GM21360 (cell line): ENCODE measurements around the gene NCKAP1.
"Not testable (repeated sequence)": the region's sequence is repeated elsewhere in the genome, so short reads cannot be mapped to it uniquely, and the experiment has no call there.

Experiments
- ATAC-seq: cut with Tn5 transposase; IDR thresholded peaks from one replicate; pipeline ENCODE4 v1.9.1; 2021; ENCODE audit warnings: mild to moderate bottlenecking, moderate library complexity; ENCODE audit not compliant: unreplicated experiment

The NCKAP1 gene

DNA sequence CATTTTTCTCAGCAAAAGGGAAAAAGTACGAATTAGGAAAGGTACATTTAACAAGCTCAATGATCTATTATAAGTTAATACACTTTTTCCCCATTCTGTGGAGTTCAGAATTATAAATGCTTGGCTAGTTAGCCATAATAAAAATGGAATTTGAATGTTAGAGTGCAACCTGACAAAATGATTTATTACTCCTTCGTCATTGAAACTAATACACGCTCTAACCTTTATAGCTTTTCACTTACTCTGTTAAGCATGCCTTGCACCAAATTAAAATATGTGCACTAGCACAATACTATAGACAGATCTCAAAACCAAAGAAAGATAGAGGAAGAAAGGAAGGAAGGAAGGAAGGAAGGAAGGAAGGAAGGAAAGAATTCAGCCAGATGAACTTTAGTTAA is 125.7 kb downstream of the NCKAP1 start:
- no peak for ATAC-seq

DNA sequence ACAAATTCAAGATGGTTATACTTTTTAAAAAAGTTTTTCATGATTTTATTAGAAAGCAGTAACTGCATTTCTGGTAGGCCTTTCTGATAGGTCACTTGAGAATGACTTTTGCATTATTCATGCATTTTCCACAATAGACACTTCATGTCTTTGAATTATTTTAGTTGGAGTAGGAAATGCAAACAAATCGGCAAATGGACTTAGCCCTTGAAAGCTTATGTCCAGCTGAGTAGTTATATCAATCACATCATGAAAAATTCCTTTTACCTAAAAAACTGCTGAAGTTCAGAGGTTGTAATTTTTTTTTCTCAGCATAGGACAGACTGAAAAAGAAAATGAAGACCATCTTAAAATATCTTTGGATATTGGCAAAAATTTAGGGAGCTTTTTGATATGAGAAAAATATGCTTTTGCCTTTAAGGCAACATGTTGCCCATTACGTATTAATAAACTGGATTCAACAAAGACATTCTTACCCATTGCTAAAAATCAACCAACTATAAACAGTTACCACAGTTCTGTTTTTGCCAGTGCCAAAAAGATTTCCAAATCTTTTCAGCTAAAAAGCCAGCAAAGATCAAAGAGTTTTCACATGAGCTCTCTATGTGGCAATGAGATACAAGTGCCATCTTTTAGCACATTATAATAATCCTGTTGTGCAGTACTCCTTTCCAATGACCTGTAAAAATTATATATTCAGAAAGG is 126.3 kb downstream of the NCKAP1 start:
- ATAC-seq, result no peak

DNA sequence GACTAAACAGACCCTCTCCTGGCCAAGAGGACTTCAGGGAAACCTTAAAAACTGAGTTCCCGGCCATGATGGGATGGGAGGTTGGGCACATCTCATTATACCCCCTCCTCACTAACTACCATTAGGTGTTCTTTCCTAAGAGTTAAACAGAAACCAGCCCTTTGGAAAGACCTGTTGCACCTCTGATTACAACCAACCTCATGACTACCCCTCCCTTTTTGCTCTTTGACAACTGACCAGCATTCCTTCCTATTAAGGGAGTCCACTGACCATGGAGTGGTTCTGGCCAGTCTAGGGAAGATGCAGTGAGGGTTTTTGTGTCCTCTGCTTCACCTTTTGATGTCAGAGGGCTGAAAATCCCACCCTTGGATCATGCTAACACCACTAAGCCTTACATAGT is 127.3 kb downstream of the NCKAP1 start:
- ATAC-seq, result no peak

DNA sequence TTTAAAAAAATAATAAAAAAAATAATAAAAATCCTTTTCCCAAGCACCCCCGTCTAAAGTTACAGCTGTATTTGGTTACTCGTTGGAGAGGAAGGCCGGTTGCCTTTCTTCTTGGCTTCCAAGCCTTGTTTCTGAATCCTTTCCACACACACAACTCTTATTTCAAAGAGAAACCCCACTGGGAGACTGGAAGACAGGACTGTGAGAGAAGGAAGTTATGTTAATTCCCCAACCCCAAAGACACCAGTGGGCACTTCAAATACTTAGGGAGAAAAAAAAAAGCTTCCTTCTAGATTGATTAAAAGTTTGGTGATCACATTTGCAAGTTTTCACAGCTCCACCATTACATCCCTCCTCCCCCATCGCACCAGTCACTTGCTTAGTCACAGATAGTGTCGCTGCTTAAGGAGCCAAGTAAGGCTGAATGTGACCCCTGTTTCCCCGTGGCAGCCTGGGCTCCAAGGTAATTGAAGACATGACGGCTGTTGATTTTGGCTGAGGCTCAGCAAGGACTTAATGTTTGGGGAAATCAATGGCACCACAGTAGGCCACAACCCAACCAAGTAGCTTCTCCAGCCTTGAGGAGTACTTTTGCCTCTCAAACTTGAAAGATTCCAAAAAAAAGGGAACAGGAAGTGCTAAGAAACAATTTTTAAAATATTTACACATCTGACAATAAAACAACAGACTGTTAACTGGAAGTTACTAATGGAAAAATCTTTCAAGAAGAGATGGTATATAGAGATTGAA is 131.0 kb downstream of the NCKAP1 start:
- ATAC-seq, result no peak

DNA sequence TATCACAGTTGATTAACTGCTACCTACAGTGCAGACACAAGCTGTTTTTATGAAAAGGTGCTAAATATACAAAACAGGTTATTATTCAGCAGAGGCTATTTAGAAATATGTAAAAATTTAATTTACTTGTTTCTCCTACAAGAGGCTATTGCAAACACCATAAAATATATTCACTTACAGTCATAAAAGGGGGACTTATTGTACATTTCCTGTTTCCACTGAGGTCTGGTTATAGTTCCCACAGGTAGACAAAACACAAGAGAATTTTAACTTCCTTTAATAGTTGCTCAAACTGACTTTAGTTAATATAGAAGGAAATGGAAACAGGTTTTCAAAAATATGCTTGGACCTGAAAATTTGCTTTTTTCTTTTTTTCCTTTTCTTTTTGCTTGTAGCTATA is 131.8 kb downstream of the NCKAP1 start:
- ATAC-seq, result no peak

DNA sequence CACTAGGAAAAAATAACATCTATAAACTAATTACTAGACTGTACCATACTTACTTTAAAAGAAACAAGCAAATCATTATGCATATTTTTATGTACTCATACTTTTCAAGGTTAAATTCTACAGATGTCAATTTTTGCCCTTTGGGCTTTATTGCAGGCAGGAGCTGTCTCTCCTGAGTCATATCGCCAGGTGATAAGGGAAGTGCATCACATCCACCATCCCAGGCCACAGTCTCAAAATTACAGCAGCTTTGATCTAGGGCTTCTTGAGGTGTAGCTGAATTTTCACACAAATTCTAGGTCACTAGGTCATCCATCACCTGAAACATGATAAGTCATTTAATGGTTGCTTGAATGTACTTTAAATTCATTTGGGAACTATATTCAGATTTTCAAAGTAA is 133.4 kb downstream of the NCKAP1 start:
- ATAC-seq, result no peak

DNA sequence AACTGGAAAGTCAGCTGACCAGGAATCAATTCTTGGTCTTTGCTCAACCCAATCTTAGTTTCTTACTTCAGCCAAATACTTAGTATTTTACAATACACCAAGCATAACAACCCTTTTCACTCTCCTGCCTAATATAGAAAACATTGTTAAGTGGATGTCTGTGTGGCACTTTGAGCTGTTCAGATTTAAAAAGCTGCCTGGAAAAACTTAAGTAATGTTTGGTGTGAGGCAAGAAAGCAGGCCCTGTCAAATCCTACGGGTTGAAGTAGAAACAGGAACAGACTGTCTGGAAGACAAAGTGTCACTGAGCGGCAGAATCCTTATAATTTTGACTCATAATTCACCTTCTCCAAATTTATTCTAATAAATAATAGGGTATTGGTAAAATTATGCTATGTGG is 134.7 kb downstream of the NCKAP1 start:
- ATAC-seq, result no peak

DNA sequence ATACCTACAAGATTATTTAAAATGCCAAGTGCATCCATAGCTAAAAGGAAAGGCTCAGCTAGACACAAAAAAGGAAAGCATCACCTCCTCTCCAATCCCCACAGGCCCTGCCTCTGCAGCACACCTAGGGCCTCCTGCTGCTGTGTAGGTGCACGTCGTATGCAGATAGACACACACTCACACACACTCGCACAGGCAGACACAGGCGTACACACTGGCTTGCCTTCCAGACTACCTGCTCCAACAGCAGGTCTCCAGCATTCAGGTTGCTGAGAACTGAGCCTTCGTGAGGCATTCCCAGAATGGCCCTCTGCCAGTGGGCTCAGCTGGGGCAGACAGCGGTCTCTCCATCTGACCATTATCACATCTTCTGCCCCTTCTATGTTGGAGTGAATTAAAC is 136.5 kb downstream of the NCKAP1 start:
- ATAC-seq, result no peak

DNA sequence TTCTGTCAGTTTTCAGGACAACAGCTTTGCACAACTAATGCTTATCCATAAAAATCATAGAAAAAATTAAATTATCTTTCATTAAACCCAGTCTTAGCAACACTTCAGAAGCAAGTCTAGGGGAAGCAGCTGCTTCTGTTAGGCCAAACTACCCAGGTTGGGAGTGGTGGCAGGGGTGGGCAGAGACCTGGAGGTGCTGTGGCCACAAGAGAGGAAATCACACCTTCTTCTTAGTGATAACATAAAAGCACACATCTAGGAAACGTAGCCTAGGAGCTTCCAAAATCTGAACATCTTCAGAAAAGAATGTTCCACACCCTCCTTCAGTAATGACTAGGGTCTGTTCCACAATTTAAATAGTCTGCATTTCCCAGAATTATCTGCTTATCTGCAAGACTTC is 139.5 kb downstream of the NCKAP1 start:
- no peak for ATAC-seq

DNA sequence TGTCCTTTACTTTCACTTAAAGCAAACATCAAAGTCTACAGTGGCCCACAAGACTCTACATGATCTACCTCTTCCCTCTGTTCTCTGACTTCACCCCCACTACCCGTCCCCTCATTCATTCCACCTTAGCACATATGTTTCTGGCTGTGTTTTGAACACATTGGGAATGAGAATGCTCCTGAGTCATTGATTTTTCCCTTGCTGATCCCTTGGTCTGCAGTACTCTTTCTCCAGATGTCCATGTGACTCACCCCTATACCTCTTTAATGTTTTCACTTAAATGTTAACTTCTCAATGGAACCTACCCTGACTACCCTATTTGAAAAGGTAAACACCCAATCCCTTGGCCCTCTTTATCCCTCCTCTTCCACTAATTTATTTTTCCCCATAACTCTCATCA is 141.1 kb downstream of the NCKAP1 start:
- ATAC-seq, result no peak

DNA sequence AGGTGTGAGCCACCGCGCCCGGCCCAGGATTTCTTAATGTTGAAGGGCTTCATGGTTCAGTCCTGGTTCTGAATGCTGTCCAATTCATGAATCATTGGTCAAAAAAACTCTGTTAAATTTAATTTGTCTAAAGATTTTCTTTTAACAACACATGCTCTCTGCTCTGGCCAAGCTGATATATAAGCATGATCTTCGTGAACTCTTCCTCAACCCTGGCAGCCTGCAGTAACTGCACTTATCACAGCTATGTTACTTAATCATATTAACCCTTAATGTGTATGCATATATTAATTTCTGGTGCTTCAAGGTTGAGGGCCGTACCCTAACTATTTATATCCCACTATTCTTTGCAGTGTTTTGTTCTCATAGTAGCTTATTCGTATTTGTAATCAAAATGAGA is 142.5 kb downstream of the NCKAP1 start:
- ATAC-seq, result no peak

DNA sequence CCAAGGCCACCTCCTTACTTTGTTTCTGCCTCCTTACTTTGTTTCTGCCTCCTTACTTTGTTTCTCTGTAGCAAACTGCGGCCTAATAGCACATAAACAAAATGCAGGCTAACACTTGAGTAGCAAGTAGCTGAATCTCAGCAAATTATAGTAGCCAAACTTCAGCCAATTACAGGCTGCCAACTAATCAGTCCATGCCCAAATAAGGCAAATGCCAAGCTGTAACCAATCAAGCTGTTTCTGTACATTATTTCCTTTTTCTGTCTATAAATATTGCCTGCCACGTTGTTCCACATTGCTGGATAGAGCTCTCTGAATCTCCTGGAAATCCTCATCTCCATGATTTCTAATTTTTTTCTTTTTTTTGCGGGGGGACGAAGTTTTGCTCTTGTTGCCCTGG is 143.1 kb downstream of the NCKAP1 start:
- ATAC-seq, result no peak

DNA sequence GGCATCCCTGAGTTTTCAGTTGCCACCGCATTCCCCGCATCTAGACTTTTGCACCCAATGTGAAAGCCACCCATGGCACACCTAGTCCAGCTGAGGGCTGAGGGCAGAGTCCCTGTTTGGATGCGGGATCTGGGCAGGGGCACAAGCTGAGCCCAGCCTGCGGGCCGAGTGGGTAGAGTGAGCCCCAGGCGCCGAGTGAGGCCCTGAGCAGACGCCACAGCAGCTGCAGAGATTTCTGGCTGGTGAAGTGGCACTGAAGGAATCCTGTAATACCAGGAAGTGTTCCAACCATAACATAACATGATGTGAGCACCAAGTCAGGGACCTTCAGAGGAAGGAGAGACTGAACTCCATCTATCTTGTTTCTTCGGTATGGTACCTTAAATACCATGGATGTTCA is 144.1 kb downstream of the NCKAP1 start:
- ATAC-seq, result no peak

DNA sequence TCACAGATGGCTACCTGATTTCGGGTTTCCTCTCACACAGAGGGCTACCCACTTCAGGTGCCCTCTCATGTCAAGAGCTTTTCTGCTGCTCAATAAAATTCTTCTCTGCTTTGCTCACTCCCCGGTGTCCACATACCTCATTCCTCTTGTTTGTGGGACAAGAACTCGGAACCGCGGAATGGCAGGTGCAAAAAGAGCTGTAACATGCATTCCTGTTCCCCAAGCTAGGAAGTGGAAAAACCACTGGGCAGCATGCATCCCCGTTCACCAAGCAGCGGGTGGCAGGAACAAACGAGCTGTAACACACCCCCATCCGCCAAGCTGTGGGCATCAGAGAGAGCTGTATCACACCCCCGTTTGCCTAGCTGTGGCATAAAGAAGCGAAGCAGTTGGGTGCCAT is 144.6 kb downstream of the NCKAP1 start:
- no peak for ATAC-seq

DNA sequence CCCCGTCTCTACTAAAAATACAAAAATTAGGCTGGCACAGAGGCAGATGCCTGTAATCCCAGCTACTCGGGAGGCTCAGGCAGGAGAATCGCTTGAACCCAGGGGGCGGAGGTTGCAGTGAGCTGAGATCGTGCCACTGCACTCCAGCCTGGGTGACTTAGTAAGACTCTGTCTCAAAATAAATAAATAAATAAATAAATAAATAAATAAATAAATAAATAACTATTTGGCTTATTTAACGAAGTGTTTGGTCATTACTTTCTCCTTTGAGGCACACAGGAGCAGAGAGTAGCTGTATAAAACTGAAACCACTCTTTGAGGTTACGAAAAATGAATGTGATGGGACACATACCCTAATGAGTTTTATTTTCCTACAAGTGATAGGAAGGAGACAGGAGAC is 145.2 kb downstream of the NCKAP1 start:
- not testable (repeated sequence) for ATAC-seq

DNA sequence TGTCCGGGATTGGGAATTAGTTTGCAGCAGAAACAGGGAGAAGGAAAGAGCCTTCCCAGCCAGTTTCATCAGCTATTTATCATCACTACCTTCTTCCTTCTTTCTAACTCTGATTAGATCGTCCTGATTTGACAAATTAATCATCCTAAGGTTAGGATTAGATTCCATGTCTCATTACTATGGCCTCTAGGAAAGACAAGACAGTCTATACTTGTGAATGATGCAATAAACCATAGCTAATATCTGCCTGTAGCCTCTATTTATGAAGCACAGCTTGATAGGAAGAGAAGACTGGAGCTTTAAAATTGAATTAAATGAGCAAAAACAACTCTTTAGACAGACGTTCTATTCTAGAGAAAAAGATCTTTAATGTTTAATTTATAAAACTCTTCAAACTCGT is 146.6 kb downstream of the NCKAP1 start:
- ATAC-seq, result no peak

DNA sequence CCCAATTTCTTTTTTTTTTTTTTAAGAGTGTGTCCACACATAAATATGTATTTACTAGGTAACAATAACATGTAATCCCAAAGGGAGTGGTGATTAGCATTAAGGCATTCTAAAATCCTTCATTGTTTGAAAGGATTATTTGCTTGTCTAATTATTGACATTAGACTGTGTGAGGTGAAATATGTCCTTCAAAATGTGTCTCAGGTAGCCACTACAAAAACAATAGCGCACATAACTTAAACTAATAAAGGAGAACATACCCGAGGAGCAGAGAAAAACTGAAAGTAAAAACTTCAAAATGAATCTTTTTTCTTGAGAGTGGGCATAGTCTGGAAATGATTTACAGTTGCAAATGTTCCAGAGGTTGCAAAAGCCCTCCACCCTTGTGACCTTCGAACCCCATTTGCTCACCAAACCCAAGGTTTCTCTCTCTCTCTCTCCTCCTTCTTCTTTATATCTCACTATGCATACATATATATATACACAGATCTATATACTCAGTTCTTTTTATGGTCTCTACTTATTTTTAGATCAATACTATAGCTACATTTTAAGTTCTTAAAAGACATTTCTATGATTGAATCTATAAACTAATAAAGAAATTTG is 147.4 kb downstream of the NCKAP1 start:
- ATAC-seq, result no peak

DNA sequence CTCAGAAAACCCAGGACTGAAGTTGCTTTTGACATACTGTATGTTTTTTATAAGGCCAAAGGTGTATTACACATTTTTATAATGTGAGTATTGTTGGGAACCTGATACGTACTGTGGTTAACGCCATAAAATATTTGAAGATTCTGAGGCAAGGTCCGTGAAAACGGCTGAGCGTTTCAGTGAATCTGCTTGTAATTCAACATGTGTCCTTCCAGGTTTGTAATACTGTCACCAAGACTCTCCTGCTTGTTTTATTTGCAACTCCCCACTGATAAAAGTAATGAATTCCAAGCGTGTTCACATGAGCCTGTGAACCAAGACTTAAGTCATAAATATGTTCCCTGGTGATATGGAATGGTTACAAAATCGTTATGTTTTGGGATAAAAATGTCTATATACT is 148.0 kb downstream of the NCKAP1 start:
- no peak for ATAC-seq

DNA sequence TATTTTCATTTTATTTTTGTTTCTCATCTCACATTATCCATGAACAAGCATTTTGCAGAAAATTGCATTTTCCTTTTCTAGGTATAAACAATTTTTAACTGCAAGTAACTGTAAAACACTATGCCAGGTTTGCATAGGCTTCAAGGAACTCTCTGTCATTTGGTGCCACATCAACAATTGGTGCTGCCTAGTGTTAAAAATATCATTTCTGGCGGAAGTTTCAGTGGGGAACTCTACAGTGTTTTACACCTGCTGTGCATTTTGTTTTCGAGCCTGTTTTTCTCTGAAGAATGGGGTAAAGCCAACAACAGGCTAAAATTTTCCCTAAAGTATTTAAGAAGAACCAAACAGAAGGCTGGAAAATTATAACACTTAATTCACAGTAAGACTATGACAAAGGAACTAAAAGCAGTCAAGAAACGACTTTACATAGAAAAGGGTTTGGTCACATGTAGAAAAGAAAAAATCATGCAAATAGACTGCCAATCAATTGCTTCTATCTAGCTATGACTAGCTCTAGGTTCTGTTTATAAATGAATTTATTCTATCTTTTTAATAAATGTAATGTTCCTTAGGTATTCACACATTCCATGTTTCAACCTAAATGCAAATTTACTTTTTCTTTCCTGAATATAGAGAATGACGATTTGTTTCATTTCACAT is 150.4 kb downstream of the NCKAP1 start:
- ATAC-seq, result peak; percentile 51

DNA sequence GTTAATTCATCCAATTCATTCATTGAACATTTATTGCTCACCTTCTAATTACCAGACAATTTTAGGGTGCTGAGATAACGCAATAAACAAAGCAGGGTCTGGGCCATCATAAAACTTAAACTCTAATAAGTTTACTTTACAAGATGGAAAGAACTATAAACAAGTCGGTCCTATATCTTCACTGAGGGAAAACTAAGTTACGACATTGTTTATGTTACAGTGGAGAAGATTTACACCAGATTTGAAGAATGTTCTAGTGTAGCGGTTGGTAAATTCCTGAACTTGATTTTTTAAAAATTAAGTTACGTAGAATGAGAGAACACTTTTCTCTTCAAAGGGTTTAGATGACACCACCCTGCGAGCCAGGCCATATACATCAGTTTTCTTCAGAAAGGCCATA is 151.2 kb downstream of the NCKAP1 start:
- ATAC-seq, result no peak

DNA sequence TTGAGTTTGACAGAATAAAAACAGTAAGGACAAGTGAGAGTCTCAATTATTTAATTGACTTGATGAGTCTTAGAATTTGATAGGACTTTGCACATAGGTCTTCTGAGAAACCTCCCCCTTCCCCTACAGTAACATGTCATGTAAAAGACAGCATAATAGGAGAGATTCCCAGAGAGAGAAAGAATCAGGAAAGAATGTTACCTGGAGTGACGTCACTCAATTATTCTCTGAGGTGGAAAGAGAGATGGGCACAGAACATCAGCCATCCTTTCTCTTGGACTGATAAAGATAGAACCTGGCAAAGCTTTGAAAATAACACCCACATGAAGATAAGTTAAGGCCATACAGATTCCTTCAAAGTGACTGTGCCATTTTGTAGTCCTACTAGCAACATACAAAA is 152.5 kb downstream of the NCKAP1 start:
- no peak for ATAC-seq

DNA sequence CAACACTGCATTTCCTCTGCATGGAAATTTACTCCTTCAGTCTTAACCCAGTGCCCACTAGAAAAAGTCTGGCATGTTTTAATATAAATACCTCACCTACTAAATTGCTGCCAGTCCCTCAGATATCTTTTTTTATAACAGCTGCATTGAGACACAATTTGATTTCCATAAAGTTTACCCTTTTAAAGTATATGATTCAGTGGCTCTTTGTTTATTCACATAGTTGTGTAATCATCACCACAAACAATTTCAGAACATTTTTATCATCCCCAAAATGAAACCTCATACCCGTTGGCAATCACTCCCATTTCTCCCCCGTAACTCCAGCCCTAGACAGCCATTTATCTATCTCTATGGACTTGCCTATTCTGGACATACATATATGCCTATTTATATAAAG is 154.8 kb downstream of the NCKAP1 start:
- no peak for ATAC-seq
